AML-193 (cell line): ENCODE measurements around the gene SLC30A1.
A peak's percentile ranks its signal among the peaks of the same experiment; 100 is the strongest.
"Not testable (repeated sequence)": the region's sequence is repeated elsewhere in the genome, so short reads cannot be mapped to it uniquely, and the experiment has no call there.

ENCODE experiments used
- DNase-seq, 2 experiments: peaks; one replicate each; lab custom pipeline; 2025; lab: John Stamatoyannopoulos, UW

Gene SLC30A1, protein sequence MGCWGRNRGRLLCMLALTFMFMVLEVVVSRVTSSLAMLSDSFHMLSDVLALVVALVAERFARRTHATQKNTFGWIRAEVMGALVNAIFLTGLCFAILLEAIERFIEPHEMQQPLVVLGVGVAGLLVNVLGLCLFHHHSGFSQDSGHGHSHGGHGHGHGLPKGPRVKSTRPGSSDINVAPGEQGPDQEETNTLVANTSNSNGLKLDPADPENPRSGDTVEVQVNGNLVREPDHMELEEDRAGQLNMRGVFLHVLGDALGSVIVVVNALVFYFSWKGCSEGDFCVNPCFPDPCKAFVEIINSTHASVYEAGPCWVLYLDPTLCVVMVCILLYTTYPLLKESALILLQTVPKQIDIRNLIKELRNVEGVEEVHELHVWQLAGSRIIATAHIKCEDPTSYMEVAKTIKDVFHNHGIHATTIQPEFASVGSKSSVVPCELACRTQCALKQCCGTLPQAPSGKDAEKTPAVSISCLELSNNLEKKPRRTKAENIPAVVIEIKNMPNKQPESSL

DNA sequence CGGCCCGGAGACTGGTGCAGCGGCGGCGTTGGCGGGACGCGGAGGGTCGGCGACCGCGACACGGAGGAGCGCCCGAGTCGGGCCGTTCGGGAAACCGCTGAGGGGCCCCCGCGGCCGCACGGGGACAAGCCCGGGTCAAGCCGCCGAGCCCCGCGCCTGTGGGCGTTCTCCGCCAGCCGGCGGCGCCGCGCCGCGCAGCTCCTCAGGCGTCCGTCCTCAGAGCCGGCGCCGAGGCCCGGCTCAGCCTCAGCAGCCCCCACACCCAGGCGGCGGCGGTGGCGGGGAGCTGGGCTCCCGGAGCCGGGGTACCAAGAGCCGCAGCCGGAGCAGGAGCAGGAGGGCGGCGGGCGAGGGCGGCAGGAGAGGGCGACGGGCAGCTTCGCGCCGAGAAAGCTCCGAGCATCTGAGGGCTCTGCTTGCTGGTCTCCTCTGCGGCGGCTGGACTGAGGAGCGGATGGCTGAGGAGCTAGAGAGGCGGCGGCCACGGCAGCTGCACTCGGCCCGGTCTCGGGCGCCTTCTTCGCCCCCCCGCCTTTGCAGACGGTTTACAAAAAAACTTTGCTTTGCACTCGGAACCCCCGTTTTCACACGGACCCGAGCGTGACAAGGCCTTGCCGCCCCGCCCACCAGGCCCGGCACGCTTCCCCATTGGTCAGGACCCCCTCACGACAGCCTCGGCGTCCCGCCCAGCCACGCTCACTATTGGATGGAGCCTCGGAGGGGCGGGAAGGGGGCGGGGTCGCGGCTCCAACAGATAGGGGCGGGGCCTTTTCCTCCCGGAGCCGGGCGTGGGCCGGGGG is at the start of gene SLC30A1:
Gene SLC30A1 (minus strand): TSS at position 522 of the 800 bp plus-strand sequence. CDS start 549 bp downstream, outside the sequence.
- DNase-seq, result peak; percentile 95

DNA sequence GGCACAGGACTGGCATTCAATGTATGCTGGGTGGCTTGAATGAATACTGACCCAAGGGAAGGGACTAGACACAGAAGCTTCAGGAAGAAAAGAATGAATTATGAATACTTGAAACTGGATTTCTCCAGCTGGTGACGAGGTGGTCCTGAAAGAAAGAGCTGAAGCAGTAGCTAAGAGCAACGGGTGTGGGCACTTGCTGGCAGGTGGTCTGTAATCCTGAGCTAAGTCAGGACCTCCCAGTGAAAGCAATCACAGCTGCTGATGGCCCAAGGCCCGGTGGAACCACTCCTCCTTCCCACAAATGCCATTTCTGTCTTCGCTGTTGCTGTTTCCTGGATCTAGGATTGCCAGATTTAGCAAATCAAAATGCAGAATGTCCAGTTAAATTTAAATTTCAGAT is 49.5 kb upstream of the SLC30A1 start:
- DNase-seq, result no peak

DNA sequence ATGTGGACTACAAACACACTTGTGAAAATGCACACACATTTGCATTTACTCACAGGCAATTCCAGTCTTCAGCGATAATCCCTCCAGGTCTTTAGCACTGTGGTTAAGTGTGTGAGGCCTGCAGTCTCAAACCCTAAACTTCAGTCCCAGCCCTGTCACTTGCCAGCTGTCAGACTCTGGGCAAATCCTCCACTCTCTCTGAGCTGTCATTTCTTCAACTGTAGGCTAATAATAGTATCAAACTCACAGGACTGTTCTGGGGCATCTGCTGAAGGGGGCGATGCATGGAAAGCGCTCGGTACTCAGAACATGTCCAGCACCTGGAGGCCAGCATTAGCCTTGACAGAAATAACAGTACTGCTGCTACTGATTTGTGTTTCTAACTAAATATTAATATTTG is 48.3 kb upstream of the SLC30A1 start:
- DNase-seq, result no peak

DNA sequence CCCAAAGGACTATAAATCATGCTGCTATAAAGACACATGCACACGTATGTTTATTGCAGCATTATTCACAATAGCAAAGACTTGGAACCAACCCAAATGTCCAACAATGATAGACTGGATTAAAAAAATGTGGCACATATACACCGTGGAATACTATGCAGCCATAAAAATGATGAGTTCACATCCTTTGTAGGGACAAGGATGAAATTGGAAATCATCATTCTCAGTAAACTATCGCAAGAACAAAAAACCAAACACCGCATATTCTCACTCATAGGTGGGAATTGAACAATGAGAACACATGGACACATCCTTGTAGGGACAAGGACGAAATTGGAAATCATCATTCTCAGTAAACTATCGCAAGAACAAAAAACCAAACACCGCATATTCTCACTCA is 46.9 kb upstream of the SLC30A1 start:
- DNase-seq, result not testable (repeated sequence)

DNA sequence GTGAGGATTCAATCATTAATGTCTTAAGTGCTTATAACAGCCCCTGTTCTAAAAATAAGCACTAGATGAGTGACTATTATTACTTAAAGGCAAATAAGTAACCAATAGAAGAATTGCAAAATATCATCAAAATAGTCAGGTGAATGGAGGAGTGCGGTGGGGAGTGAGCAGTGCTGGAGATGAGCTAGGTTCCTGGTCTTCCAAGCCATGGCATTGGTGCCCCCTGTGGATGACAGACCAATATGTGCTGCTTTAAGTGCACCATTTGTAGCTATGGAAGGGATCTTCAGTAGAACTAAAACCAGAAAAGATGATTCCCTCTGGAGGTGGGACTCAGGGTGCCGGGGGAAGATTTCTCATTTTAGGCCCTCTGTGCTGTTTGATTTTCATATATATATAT is 46.1 kb upstream of the SLC30A1 start:
- peak; percentile 75 to 77 for DNase-seq

DNA sequence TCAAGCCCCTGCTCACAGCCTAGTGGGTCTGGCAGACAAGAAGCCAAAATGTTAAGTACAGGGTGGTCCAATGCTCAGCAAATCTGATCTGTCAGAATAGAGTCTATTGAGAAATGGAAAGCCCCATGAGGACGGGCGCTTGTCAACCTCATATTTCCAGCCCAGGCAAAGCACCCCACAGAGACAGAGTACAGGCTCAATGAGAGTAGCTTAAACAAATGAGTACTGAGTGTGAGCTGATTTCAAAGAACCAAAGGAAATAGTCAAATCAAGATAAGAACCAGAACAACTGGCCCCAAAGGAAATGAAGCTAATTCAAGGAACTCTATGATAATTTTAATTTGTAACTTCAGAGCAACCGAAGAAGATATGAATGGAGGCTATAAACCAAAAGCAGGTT is 44.6 kb upstream of the SLC30A1 start:
- no peak for DNase-seq

DNA sequence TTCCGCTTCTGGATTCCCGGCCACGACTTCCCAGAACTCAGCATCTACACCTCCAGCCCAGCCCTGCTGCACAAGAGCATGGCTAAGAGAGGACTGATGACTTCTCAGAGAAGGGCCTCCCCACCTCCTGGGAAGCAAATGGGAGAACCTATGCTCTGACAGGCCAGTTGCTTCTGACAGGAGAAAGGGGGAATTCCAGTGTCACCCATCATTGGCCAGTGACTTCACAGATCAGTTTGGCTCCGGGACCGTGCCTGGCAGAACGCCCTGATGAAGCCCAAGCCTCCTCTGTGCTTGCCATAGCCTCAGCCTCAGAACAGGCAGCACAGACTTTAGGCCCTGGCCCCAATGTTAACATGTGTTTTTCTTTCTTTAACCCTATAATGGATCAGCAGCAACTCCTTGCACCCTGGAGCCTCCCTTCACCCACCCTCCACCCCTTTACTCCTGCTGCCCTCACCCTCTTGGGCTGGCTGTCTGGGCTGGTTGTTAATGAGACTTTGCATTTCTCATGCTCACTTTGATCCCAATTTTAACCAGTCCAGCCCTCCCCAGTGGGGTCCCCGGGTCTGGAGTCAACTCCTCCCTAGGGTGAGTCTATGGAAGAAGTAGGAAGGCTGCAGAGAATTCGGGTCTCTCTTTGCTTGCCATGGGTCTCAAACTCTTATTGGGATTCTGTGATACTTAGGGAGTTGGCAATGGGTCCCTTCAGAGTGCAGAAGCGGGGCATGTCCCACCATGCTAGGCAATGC is 42.7 kb upstream of the SLC30A1 start:
- DNase-seq, result no peak

DNA sequence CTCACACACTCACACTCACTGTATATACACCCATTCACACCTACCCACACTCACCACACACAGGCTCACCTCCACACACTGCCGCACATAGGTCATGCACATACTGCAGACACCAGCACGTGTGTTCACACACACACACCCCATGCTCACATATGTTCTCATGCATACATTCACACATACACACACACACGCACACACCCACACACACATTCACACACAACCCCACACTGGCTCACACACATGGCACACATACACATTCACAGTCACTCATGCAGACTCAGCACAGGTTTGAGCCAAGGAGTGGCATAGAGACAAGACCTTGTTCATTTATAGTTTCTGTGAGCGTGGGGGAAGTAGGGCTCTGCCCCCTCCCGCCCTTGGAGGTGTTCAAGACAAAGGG is 41.1 kb upstream of the SLC30A1 start:
- DNase-seq, result no peak

DNA sequence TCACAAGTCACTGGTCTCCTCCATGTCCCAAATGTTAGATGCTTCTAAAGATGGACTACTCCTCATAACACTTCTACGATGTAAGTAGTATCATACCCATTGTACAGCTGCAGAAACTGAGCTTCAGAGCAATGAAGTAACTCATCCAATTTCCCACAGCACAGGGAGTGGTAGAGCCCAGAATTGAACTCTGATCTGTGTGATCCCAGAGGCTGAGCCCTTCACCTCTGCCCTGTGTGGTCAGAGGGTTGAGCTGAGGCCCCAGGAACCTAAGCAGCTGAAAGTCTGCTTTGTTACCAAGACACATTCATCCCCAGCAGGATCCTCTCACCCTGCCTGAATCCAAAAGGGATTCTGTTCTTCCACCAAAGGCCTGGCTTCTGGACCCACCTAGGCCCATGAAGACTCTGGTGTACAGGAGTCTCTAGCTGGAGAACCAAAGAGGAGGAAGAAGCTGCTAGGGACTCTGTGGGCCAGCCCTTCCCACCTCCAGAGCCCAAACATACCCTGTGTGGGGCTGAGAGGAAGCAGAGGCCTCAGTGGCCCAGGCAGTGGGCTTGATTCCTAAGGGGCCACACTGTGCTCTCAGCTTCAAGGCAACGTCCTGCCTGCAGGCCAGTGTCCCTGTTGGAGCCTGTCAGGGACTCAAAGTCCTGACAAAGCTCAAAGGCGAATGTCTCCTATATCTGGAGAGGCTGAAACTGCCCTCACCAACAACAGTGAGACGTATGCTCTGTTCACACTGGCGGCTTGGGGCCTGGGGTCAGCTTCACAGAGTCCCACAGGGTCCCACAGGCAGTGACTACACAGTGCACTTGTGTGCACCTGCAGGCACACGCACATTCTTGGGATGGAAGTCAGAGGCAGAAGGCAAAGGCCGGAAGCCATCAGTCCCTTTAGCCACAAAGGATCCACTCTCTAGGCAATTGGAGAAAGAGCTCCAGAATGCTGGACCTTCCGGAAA is 40.4 kb upstream of the SLC30A1 start:
- DNase-seq, result no peak

DNA sequence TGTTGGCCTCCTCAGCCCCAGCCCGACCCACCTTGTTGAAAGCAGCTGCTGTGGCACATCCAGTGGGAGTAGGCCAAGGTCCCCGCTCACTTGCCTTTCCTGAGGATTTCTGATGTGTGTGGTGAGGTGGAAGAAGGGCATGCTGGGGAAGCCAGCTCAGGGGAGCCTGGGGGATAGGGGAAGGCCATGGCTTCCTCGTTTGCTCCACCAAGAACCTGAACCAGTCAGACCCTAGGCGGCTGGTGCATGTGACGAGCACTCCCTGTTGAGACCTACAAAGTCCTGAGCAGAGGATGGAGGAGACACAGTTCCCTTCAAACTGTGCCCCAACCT is 38.0 kb upstream of the SLC30A1 start:
- no peak for DNase-seq

DNA sequence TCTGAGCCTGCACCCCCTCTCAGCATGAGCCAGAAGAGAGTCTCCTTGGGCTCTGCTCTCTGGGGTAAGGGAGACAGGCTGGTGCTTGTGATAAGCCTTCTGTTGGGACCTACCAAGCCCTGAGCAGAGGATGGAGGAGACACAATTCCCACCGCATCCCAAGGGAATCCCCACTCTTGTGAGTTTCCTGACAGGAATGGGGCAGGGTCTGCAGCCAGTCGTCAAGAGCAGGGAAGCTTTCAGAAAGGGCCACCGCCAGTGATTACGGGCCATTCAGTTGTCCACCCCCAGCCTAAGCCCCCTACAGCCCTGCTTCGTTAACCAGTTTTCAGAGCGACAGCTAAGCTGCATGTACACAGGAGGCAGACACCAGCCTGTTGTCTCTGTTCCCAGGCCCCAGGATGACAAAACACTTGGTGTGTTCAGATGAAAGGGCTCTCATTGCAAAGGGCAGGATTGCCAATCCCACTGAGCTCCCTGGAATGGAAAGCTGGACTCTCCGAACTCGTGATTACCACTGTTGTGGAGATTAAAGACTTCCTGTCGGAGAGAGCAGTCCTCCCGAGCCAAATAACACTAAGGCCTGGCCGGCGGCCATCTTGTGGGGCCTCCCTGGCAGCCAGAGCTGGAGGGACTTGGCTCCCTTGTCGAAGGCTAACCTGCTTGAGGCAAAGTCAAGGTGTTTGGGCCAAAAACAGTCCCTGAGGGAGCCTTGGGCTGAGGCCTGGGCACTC is 37.4 kb upstream of the SLC30A1 start:
- no peak for DNase-seq

DNA sequence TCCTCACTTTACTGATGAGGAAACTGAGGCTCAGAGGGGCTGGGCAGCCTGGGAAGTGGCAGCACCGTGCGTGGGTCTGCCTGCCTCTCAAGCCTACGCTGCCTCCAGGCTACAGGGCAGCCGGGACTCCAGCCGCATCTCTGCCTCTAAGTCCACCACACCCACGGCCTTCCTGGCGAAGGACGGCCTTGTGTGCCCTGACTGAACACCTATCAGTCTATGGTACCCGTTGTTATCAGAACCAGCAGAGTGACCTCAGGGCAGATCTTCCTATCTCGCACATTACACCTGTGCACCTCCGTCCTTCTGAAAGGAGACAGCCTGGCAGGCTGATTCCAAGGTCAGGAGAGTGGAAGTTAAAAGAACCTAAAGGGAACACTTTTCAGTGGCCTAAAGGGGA is 35.7 kb upstream of the SLC30A1 start:
- no peak for DNase-seq

DNA sequence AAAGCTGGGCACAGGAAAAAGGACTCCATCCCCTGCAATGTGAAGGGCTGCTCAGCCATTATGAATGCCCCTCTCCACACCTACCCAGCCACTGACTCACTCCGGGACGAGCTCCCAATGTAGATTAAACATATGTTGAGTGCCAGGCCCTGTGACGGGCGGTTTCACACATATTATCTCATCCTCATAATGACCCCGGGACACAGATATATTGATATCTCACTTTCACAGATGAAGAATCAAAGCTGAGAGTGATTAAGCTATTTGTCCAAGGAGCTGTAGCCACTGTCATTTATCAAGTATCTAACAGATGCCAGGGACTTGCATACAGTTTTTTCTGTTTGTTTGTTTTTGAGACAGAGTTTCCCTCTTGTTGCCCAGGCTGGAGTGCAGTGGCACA is 35.0 kb upstream of the SLC30A1 start:
- no peak for DNase-seq

DNA sequence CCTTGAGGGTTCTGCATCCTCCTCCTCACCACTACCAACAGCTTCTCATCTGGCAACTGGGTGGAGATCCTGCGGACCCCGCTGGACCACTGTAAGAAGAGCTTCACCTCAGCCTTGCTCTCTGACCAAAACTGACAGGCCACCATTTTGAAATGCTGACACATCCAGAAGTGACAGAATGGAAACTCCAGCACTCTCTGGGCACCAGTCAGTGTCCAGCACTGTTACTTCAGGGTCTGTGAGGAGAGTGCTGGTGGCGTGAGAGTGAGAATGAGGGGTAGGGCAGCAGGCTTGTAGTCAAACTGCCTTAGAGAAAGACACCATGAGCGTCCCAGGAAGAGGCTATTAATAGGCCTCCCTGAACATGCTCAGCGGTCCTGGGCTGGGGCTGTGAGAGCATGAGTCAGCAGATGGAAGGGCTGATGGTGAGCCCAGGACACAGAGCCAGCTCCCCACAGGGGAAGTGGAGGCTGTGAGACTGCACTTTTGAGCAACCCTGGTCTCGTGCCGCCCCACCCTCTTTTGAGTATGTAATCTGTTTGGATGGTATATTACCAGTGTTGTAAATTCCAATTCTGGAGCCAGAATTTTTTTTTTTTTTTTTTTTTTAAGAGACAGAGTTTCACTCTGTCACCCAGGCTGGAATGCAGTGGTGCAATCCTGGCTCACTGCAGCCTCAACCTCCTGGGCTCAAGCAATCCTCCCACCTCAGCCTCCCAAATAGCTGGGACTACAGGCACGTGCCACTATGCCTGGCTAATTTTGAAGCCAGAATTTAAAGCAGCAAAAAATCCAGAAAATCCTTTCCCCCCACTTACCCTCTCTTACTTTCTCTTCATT is 34.4 kb upstream of the SLC30A1 start:
- DNase-seq, result peak; percentile 87 to 91

DNA sequence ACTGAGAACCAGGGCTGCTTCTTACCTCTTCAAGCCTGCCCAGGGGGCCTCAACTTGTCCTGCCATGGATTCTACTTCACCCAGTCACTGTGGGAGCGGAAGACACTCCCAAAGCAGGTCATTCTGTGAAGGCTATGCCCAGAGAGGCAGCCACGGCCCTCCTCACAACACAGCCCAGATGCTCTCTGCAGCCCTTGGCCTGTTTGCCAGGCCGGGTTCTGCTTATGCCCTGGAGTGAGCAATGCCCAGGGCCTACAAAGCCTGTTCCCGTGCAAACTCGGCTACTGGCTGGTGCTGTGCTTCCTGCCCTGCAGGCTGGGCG is 33.8 kb upstream of the SLC30A1 start:
- DNase-seq, result no peak

DNA sequence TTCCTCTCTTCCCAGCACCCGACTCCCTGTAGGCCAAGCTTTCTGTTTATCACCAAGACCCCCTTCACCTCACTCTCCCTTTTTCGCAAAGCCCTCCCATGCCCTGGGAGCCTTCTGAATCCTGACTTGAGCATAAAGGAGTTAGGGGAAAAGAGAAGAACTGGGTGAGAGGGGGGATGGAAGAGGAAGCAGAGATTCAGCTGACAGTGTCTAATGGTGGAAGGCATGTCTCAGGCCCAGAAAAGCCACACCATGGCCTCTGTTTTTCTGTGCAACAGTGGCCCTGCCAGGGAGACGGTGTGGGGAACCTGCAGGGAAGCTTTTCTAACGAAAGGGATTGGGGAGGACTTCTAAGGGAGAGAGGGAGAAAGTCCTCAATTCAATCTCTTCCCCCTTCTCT is 32.9 kb upstream of the SLC30A1 start:
- no peak for DNase-seq

DNA sequence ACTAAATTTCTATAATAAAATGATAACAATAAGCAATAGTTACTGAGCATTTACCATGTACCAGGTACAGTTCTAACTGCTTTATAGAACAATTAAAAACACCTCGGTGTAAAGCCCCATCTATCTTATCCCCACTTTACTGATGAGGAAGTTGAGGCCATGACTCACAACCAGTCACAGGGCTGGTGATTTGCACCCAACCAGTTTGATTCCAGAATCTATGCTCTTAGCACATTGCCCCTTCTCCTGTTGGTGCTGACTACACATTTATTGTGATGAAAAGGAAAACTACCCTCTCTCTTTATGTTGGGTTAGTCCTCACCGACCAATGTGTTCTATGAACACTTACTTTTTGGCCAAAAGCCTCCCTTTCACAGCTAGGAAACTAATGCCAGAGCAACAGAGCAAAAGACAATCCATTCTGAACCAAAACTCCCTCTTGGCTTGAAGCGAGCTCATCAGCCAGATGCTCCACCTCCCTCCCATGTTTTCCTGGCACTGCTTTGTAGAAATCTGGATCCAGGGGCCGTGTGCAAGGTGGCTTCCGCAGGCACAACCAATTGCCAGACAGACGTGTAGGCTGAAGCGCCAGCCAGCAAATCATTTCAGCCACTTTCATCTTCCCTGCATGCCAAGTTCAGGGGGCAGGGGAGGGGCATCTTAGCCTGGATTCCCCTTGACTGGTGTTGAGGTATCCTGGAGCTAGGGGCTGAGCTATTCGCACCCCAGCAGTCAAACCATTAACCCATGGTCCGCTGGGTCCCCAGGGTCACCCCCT is 32.0 kb upstream of the SLC30A1 start:
- DNase-seq, result no peak

DNA sequence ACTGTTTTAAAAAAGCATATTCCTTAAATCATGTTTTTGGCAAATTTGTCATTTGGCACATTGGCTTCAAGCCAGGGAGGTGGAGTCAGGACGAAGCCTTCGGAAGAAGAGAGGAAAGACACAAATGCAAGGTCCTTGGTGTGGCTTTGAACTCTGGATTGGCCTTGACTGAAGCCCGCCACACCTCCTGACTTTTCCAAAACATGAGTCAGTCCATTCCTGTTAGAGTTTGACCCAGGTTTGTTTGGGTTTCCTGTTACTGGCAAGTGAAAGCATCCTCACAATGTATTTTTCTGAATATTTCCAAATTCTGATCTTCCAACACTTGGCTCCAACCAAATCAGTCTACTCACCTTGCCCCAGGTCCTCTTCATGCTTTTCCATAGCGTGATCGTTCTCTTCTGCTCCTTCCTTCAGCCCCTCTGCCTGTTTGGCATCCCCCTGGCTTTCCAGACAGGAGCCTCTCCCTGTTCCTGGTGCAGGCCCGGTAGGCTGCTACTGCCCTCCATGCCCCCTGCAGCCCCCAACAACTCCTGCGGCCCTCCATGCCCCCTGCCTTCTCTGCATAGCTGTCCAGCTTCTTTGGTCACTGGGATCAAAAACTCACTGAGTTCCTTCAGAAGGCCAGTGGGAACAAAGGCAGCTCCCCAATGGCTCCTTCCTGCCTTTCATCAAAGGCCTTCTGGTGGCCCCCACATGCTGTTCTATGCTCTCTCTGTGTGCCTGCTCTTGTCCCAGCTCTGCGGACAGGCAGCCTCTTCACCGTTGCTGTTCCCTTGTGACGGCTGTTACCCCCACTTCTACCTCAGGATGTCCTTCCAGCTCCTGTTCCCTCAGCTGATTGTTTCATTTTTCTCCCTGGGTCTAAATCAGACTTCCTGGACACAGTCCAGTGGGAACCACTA is 30.4 kb upstream of the SLC30A1 start:
- DNase-seq, result no peak
